Measurements from ENCODE around the gene RABGAP1L. TPM values are rescaled to one million over a fixed set of nuclear protein-coding genes. Genes with fewer than 3 reads are reported as not detected.
A peak's percentile ranks its signal among the peaks of the same experiment; 100 is the strongest.
"Not testable (repeated sequence)": the region's sequence is repeated elsewhere in the genome, so short reads cannot be mapped to it uniquely, and the experiment has no call there.

The RABGAP1L gene
- total and polyA plus RNA-seq, 2 donors from 2014 or later = 16.2 to 48.5 TPM

DNA sequence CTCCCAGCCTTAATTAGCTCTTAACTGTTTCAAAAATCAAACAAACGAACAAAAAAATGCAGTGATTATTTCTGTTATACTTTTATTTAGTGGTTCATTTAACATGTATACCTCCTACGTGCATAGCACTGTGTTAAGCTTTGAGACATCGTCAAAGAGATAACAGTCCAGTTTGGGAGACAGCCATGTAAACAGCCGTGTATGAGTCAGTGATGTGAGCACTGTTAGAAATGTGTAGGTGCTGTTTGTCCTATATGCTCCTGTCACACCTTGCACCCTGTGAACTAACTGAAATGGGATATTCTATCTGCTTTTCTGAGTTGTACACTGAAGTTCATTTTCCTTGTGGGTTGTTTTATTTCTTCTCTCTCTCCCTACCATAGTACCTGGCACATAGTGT is 730.7 kb downstream of the RABGAP1L start:
- Histone ChIP-seq H3K9ac (ENCODE audit: low read length in 3 of 3) (no peak overlapping the region), H3K36me3 (ENCODE audit: control insufficient read depth in 2 of 3, insufficient read depth in 3 of 3, low read length in 3 of 3) (no peaks in the 10 kb centered on the region), H3K27ac (ENCODE audit: low read depth in 2 of 2, low read length in 2 of 2) (no peak overlapping the region), H3K4me3 (ENCODE audit: low read length in 3 of 3) (no peak overlapping the region), H3K4me1 (ENCODE audit: control insufficient read depth in 2 of 3, insufficient read depth in 2 of 3, low read depth in 1 of 3, low read length in 3 of 3) (peaks cover 0 to 4% (median 0%) of the 10 kb centered on the region in 3 donors), H3K27me3 (ENCODE audit: control insufficient read depth, insufficient read depth, low read length) (no peaks in the 10 kb centered on the region), H3K9me3 (ENCODE audit: control insufficient read depth in 2 of 3, insufficient read depth in 1 of 3, low read length in 3 of 3) (no peaks in the 10 kb centered on the region)
- intact Hi-C loops (cut with DNase I) = no loop called here
- TF ChIP-seq, protein P1, sequence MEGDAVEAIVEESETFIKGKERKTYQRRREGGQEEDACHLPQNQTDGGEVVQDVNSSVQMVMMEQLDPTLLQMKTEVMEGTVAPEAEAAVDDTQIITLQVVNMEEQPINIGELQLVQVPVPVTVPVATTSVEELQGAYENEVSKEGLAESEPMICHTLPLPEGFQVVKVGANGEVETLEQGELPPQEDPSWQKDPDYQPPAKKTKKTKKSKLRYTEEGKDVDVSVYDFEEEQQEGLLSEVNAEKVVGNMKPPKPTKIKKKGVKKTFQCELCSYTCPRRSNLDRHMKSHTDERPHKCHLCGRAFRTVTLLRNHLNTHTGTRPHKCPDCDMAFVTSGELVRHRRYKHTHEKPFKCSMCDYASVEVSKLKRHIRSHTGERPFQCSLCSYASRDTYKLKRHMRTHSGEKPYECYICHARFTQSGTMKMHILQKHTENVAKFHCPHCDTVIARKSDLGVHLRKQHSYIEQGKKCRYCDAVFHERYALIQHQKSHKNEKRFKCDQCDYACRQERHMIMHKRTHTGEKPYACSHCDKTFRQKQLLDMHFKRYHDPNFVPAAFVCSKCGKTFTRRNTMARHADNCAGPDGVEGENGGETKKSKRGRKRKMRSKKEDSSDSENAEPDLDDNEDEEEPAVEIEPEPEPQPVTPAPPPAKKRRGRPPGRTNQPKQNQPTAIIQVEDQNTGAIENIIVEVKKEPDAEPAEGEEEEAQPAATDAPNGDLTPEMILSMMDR (IDR thresholded peaks at IDR 0.05; ENCODE audit: borderline replicate concordance, extremely low read depth, insufficient read depth) = no peak
- FAIRE-seq = no peak
- DNase-seq = no peak

DNA sequence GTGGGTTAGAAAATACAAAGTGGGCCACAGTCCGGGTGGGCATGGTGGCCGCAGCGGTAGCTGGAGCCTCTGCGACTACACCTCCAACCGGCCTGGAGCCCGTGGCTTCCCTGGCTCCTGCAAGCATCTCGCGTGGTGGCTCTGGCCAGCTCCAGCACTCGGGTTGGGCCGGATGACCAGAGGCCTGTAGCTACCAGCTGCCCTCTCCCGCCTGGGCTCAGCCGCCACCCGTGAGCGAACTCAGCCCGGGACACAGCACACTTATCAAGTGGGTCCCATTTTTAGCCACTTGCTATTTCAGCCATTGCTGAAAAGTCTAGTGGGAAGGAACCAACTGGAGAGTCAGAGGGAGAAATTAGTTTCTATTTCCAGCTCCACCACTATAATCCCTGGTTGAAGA is 732.7 kb downstream of the RABGAP1L start:
- DNase-seq (peak in 1 of 5 donors; percentile 70), FAIRE-seq (no peak)
- TF ChIP-seq, protein P1 (IDR thresholded peaks at IDR 0.05; ENCODE audit: borderline replicate concordance, extremely low read depth, insufficient read depth) = no peak
- H3K27me3 ChIP-seq (ENCODE audit: control insufficient read depth, insufficient read depth, low read length) = no peaks in the 10 kb centered on the region
- no peaks in the 10 kb centered on the region for H3K9me3 ChIP-seq (ENCODE audit: control insufficient read depth in 2 of 3, insufficient read depth in 1 of 3, low read length in 3 of 3)
- H3K4me3 ChIP-seq (ENCODE audit: low read length in 3 of 3) = no peak overlapping the region
- intact Hi-C loops (cut with DNase I) = no loop called here
- H3K9ac ChIP-seq (ENCODE audit: low read length in 3 of 3) = no peak overlapping the region
- no peaks in the 10 kb centered on the region for H3K36me3 ChIP-seq (ENCODE audit: control insufficient read depth in 2 of 3, insufficient read depth in 3 of 3, low read length in 3 of 3)
- no peak overlapping the region for H3K27ac ChIP-seq (ENCODE audit: low read depth in 2 of 2, low read length in 2 of 2)
- H3K4me1 ChIP-seq (ENCODE audit: control insufficient read depth in 2 of 3, insufficient read depth in 2 of 3, low read depth in 1 of 3, low read length in 3 of 3) = peaks cover 0 to 4% (median 0%) of the 10 kb centered on the region in 3 donors

DNA sequence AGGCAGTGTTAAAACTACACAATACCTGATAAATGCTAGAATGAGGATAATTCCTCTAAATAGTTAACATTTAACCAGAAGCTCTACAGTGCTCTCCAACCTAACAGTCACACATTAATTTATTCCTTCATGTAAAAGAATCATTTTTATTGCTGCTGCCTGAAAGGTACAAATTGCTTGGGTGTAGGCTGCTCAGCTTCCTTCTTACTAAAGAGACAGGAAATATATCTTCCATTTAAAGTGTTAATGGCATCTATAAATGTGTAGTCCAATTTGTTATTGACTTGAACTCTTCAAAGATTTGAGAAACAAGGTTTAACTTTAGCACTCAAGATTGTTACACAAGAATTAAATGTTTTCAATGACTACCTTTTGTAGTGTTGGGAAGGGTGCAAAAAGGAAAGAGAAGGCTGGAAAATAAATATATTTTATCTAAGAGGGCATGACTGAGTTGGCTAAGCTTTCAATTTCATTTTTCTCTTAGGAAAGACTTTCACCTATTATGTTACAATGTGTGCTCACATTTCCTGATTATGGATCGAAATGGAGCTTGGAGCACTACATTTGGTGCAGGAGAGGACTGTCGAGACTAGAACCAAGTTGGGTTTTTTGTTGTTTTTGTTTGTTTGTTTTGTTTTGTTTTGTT is 734.9 kb downstream of the RABGAP1L start:
- no peak overlapping the region for H3K27ac ChIP-seq (ENCODE audit: low read depth in 2 of 2, low read length in 2 of 2)
- H3K4me3 ChIP-seq (ENCODE audit: low read length in 3 of 3) = no peak overlapping the region
- no peak for FAIRE-seq
- intact Hi-C loops (cut with DNase I) = no loop called here
- TF ChIP-seq, protein P1 (IDR thresholded peaks at IDR 0.05; ENCODE audit: borderline replicate concordance, extremely low read depth, insufficient read depth) = no peak
- H3K4me1 ChIP-seq (ENCODE audit: control insufficient read depth in 2 of 3, insufficient read depth in 2 of 3, low read depth in 1 of 3, low read length in 3 of 3) = peaks cover 0 to 4% (median 0%) of the 10 kb centered on the region in 3 donors
- H3K9me3 ChIP-seq (ENCODE audit: control insufficient read depth in 2 of 3, insufficient read depth in 1 of 3, low read length in 3 of 3) = no peaks in the 10 kb centered on the region
- no peaks in the 10 kb centered on the region for H3K27me3 ChIP-seq (ENCODE audit: control insufficient read depth, insufficient read depth, low read length)
- H3K36me3 ChIP-seq (ENCODE audit: control insufficient read depth in 2 of 3, insufficient read depth in 3 of 3, low read length in 3 of 3) = no peaks in the 10 kb centered on the region
- peak in 1 of 5 donors; percentile 19 for DNase-seq
- H3K9ac ChIP-seq (ENCODE audit: low read length in 3 of 3) = no peak overlapping the region

DNA sequence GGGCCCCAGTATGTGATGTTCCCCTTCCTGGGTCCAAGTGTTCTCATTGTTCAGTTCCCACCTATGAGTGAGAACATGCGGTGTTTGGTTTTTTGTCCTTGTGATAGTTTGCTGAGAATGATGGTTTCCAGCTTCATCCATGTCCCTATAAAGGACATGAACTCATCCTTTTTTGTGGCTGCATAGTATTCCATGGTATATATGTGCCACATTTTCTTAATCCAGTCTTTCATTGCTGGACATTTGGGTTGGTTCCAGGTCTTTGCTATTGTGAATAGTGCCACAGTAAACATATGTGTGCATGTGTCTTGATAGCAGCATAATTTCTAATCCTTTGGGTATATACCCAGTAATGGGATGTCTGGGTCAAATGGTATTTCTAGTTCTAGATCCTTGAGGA is 736.3 kb downstream of the RABGAP1L start:
- H3K9ac ChIP-seq (ENCODE audit: low read length in 3 of 3); intact Hi-C loops (cut with DNase I); DNase-seq; H3K27me3 ChIP-seq (ENCODE audit: control insufficient read depth, insufficient read depth, low read length); H3K9me3 ChIP-seq (ENCODE audit: control insufficient read depth in 2 of 3, insufficient read depth in 1 of 3, low read length in 3 of 3); H3K36me3 ChIP-seq (ENCODE audit: control insufficient read depth in 2 of 3, insufficient read depth in 3 of 3, low read length in 3 of 3); H3K27ac ChIP-seq (ENCODE audit: low read depth in 2 of 2, low read length in 2 of 2); H3K4me1 ChIP-seq (ENCODE audit: control insufficient read depth in 2 of 3, insufficient read depth in 2 of 3, low read depth in 1 of 3, low read length in 3 of 3); FAIRE-seq; H3K4me3 ChIP-seq (ENCODE audit: low read length in 3 of 3): not testable (repeated sequence)
